22Rv1 (cell line): ENCODE measurements around the gene COPS9.

Experiments used
- CTCF ChIP-seq: fragments of 450-650 bp; IDR thresholded peaks from 2 replicates; pipeline ENCODE4 v1.5.1; 2017; ENCODE audit warnings: mild to moderate bottlenecking
- ZFX ChIP-seq: fragments of 450-650 bp; IDR thresholded peaks from 2 replicates; pipeline ENCODE4 v1.6.1; 2017; ENCODE audit warnings: antibody characterized with exemption, borderline replicate concordance

- no peak for TF ChIP-seq CTCF
- TF ChIP-seq ZFX = no peak
These were observed 12.1 kb downstream of the COPS9 start for GRCh38 chr2:240123821-240124650.
